HepG2 (cell line): Measurements from ENCODE around the gene CDC37.

Source experiments
- KDM5A ChIP-seq: fragments of 200-600 bp; sonication (generic); IDR thresholded peaks from 2 replicates; pipeline ENCODE4 v1.7.0; 2018; ENCODE audit warnings: antibody characterized with exemption, mild to moderate bottlenecking, low read length, borderline replicate concordance
- ONECUT2 ChIP-seq: sonication (generic); formaldehyde crosslinking; IDR thresholded peaks from 2 replicates; pipeline ENCODE4 v1.4.0; 2020; ENCODE audit warnings: missing genetic modification reagents
- PCBP2 ChIP-seq: fragments of 200-400 bp; formaldehyde crosslinking; optimal IDR thresholded peaks from 2 replicates; pipeline ENCODE3; 2018; ENCODE audit warnings: low read length, low read depth; ENCODE audit not compliant: poor library complexity, severe bottlenecking
- PHF8 ChIP-seq: sonication (generic); formaldehyde crosslinking; IDR thresholded peaks from 2 replicates; pipeline ENCODE4 v1.5.0; 2020; ENCODE audit warnings: missing genetic modification reagents
- SOX13 ChIP-seq, 3 experiments: fragments of 450-650 bp in 1 of 3; sonication (generic) in 1 of 3; formaldehyde crosslinking in 1 of 3; IDR thresholded peaks in 2 of 3; conservative IDR thresholded peaks in 1 of 3; 2 replicates each; pipeline versions ENCODE4 v1.5.0 to v1.6.1; 2016 to 2020; ENCODE audit warnings: antibody characterized with exemption in 1 of 3, mild to moderate bottlenecking in 1 of 3, missing compliant biosample characterization in 1 of 3, missing genetic modification reagents in 1 of 3, moderate library complexity in 1 of 3
- TBP ChIP-seq: sonication (generic); formaldehyde crosslinking; IDR thresholded peaks from 2 replicates; pipeline ENCODE4 v1.5.0; 2020; ENCODE audit warnings: missing genetic modification reagents
- TBX2 ChIP-seq: sonication (generic); formaldehyde crosslinking; IDR thresholded peaks from 2 replicates; pipeline ENCODE4 v1.5.0; 2020; ENCODE audit warnings: missing genetic modification reagents, mild to moderate bottlenecking, borderline replicate concordance
- ZNF512B ChIP-seq: sonication (generic); formaldehyde crosslinking; IDR thresholded peaks from 2 replicates; pipeline ENCODE4 v1.5.1; 2020; ENCODE audit warnings: missing genetic modification reagents, mild to moderate bottlenecking, borderline replicate concordance
- ZNF589 ChIP-seq: sonication (generic); formaldehyde crosslinking; conservative IDR thresholded peaks from 2 replicates; pipeline ENCODE4 v1.8.0; 2022; ENCODE audit warnings: mild to moderate bottlenecking, moderate library complexity, missing genetic modification reagents
- TF ChIP-seq, protein P1 (sequence below): sonication (generic); formaldehyde crosslinking; IDR thresholded peaks from 2 replicates; pipeline ENCODE4 v1.5.0; 2020; ENCODE audit warnings: mild to moderate bottlenecking, missing genetic modification reagents, moderate library complexity
- TF ChIP-seq, protein P2 (sequence below): sonication (generic); formaldehyde crosslinking; IDR thresholded peaks from 2 replicates; pipeline ENCODE4 v1.4.0; 2020; ENCODE audit warnings: missing genetic modification reagents

GRCh38 chr19:10374931-10375330 is 28.4 kb downstream of the CDC37 start:
- TF ChIP-seq TBX2 (CRISPR knock-in tag): no peak
- TF ChIP-seq SOX13 (IDR thresholded peaks at IDR 0.05): no peak
- TF ChIP-seq SOX13 (CRISPR knock-in tag; conservative IDR thresholded peaks at IDR 0.05 in 1 of 2, IDR thresholded peaks at IDR 0.05 in 1 of 2): no peak
- TF ChIP-seq, protein P1, sequence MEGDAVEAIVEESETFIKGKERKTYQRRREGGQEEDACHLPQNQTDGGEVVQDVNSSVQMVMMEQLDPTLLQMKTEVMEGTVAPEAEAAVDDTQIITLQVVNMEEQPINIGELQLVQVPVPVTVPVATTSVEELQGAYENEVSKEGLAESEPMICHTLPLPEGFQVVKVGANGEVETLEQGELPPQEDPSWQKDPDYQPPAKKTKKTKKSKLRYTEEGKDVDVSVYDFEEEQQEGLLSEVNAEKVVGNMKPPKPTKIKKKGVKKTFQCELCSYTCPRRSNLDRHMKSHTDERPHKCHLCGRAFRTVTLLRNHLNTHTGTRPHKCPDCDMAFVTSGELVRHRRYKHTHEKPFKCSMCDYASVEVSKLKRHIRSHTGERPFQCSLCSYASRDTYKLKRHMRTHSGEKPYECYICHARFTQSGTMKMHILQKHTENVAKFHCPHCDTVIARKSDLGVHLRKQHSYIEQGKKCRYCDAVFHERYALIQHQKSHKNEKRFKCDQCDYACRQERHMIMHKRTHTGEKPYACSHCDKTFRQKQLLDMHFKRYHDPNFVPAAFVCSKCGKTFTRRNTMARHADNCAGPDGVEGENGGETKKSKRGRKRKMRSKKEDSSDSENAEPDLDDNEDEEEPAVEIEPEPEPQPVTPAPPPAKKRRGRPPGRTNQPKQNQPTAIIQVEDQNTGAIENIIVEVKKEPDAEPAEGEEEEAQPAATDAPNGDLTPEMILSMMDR (CRISPR knock-in tag): no peak
- TF ChIP-seq PHF8 (CRISPR knock-in tag): no peak
- TF ChIP-seq ONECUT2 (CRISPR knock-in tag): no peak
- TF ChIP-seq KDM5A: no peak
- no peak for TF ChIP-seq TBP (CRISPR knock-in tag)
- TF ChIP-seq, protein P2, sequence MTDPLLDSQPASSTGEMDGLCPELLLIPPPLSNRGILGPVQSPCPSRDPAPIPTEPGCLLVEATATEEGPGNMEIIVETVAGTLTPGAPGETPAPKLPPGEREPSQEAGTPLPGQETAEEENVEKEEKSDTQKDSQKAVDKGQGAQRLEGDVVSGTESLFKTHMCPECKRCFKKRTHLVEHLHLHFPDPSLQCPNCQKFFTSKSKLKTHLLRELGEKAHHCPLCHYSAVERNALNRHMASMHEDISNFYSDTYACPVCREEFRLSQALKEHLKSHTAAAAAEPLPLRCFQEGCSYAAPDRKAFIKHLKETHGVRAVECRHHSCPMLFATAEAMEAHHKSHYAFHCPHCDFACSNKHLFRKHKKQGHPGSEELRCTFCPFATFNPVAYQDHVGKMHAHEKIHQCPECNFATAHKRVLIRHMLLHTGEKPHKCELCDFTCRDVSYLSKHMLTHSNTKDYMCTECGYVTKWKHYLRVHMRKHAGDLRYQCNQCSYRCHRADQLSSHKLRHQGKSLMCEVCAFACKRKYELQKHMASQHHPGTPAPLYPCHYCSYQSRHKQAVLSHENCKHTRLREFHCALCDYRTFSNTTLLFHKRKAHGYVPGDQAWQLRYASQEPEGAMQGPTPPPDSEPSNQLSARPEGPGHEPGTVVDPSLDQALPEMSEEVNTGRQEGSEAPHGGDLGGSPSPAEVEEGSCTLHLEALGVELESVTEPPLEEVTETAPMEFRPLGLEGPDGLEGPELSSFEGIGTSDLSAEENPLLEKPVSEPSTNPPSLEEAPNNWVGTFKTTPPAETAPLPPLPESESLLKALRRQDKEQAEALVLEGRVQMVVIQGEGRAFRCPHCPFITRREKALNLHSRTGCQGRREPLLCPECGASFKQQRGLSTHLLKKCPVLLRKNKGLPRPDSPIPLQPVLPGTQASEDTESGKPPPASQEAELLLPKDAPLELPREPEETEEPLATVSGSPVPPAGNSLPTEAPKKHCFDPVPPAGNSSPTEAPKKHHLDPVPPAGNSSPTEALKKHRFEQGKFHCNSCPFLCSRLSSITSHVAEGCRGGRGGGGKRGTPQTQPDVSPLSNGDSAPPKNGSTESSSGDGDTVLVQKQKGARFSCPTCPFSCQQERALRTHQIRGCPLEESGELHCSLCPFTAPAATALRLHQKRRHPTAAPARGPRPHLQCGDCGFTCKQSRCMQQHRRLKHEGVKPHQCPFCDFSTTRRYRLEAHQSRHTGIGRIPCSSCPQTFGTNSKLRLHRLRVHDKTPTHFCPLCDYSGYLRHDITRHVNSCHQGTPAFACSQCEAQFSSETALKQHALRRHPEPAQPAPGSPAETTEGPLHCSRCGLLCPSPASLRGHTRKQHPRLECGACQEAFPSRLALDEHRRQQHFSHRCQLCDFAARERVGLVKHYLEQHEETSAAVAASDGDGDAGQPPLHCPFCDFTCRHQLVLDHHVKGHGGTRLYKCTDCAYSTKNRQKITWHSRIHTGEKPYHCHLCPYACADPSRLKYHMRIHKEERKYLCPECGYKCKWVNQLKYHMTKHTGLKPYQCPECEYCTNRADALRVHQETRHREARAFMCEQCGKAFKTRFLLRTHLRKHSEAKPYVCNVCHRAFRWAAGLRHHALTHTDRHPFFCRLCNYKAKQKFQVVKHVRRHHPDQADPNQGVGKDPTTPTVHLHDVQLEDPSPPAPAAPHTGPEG: no peak
- no peak for TF ChIP-seq ZNF589 (CRISPR knock-in tag)
- TF ChIP-seq PCBP2: no peak
- TF ChIP-seq ZNF512B (CRISPR knock-in tag): no peak
